Endothelial cell of umbilical vein (primary cell): Measurements from ENCODE around the gene MLPH. TPM values are rescaled to one million over a fixed set of nuclear protein-coding genes. Genes with fewer than 3 reads are reported as not detected.

Experiments
- BruUV-seq: library from RNA; stranded (reverse); fragments of 400-500 nt; replicated peaks from 2 replicates; lab custom pipeline; 2021; lab: Mats Ljungman, UMichigan
- CTCF ChIA-PET: fragments of 300-600, 350-600 bp; sonication (Branson Sonifier 250); formaldehyde crosslinking; loops from one replicate; lab custom pipeline; 2021; ENCODE audit warnings: antibody characterized with exemption, inconsistent platforms; lab: Charles Lee
- POLR2A ChIA-PET: fragments of 300-600, 350-600 bp; sonication (Branson Sonifier 250); formaldehyde crosslinking; loops from one replicate; lab custom pipeline; 2021; ENCODE audit warnings: antibody characterized with exemption, inconsistent platforms; lab: Charles Lee
- DNase-seq: peaks from one replicate; pipeline ENCODE4 v3.0.0-alpha.2; 2011; ENCODE audit warnings: low read depth, low spot score
- FAIRE-seq: peaks from 2 replicates; lab custom pipeline; 2011; peaks lifted over from hg19 to GRCh38; lab: Jason Lieb, UNC
- H2AFZ ChIP-seq: 2 replicates; pipeline ENCODE4 v1.6.0; 2012; ENCODE audit warnings: low read depth, low read length, control low read depth, inconsistent platforms
- H3K27ac ChIP-seq: 2 replicates; pipeline ENCODE4 v1.5.1; 2011; ENCODE audit warnings: low read depth, mild to moderate bottlenecking, control low read depth, low read length, moderate library complexity; ENCODE audit not compliant: insufficient read depth
- H3K27me3 ChIP-seq, 2 experiments: 2 replicates each; pipeline versions ENCODE4 v1.6.0 to v1.6.1; 2011; ENCODE audit warnings: low read length in 2 of 2, mixed read lengths in 1 of 2; ENCODE audit not compliant: control insufficient read depth in 2 of 2, insufficient read depth in 2 of 2
- H3K36me3 ChIP-seq, 2 experiments: 2 replicates in 1 of 2; 3 replicates in 1 of 2; pipeline ENCODE4 v1.5.1; 2011; ENCODE audit warnings: low read length in 2 of 2, mild to moderate bottlenecking in 1 of 2, moderate library complexity in 1 of 2; ENCODE audit not compliant: control insufficient read depth in 2 of 2, insufficient read depth in 2 of 2; ENCODE audit errors: extremely low read depth in 1 of 2
- H3K4me1 ChIP-seq: 3 replicates; pipeline ENCODE4 v1.5.1; 2011; ENCODE audit warnings: mild to moderate bottlenecking, low read length; ENCODE audit not compliant: control insufficient read depth, insufficient read depth; ENCODE audit errors: extremely low read depth
- H3K4me2 ChIP-seq: 2 replicates; pipeline ENCODE4 v1.6.1; 2011; ENCODE audit warnings: low read length, control low read depth, mixed read lengths; ENCODE audit not compliant: insufficient read depth
- H3K4me3 ChIP-seq, 3 experiments: fragments of 200-600 bp in 1 of 3; sonication (generic), shearing (Covaris generic) in 1 of 3; replicated peaks in 1 of 3; 2 replicates each; pipeline ENCODE4 v1.5.1; 2011 to 2016; ENCODE audit warnings: control low read depth in 3 of 3, low read length in 3 of 3, mild to moderate bottlenecking in 2 of 3, inconsistent platforms in 1 of 3, low read depth in 1 of 3, moderate library complexity in 1 of 3; ENCODE audit not compliant: insufficient read depth in 1 of 3
- H3K79me2 ChIP-seq: 2 replicates; pipeline ENCODE4 v1.6.0; 2012; ENCODE audit warnings: low read length, inconsistent platforms; ENCODE audit not compliant: control insufficient read depth, insufficient read depth
- H3K9ac ChIP-seq: replicated peaks from 2 replicates; pipeline ENCODE3; 2011; ENCODE audit warnings: low read length, control low read depth; ENCODE audit not compliant: insufficient read depth; ENCODE audit errors: extremely low read depth
- H3K9me1 ChIP-seq: replicated peaks from 3 replicates; pipeline ENCODE4 v1.6.0; 2011; ENCODE audit warnings: mild to moderate bottlenecking, low read length; ENCODE audit not compliant: control insufficient read depth, insufficient read depth; ENCODE audit errors: extremely low read depth
- H3K9me3 ChIP-seq: replicated peaks from 2 replicates; pipeline ENCODE4 v1.5.1; 2012; ENCODE audit warnings: low read length, inconsistent platforms; ENCODE audit not compliant: control insufficient read depth, insufficient read depth
- H4K20me1 ChIP-seq: replicated peaks from 2 replicates; pipeline ENCODE3; 2011; ENCODE audit warnings: mild to moderate bottlenecking, low read length; ENCODE audit not compliant: control insufficient read depth, insufficient read depth; ENCODE audit errors: extremely low read depth
- EZH2 ChIP-seq: IDR thresholded peaks from 2 replicates; pipeline ENCODE4 v1.6.1; 2012; ENCODE audit warnings: borderline replicate concordance, low read depth, mild to moderate bottlenecking, moderate library complexity, low read length, inconsistent platforms; ENCODE audit not compliant: severe bottlenecking
- FOS ChIP-seq: IDR thresholded peaks from 2 replicates; pipeline ENCODE4 v1.6.1; 2011; ENCODE audit warnings: mild to moderate bottlenecking, low read length, moderate library complexity, borderline replicate concordance; ENCODE audit not compliant: insufficient read depth
- GATA2 ChIP-seq: IDR thresholded peaks from 2 replicates; pipeline ENCODE4 v1.7.0; 2011; ENCODE audit warnings: low read depth, mild to moderate bottlenecking, moderate library complexity, mixed read lengths, low read length; ENCODE audit not compliant: insufficient read length, insufficient read depth
- JUN ChIP-seq: IDR thresholded peaks from 2 replicates; pipeline ENCODE4 v1.6.1; 2011; ENCODE audit warnings: borderline replicate concordance, low read depth; ENCODE audit not compliant: insufficient read length, insufficient read depth
- MYC ChIP-seq: IDR thresholded peaks from one replicate; pipeline ENCODE4 v1.6.1; 2011; ENCODE audit warnings: mild to moderate bottlenecking, low read depth, low read length
- POLR2A ChIP-seq: IDR thresholded peaks from 2 replicates; pipeline ENCODE4 v1.6.1; 2012; ENCODE audit warnings: low read depth, mild to moderate bottlenecking, control low read depth, low read length
- POLR2AphosphoS5 ChIP-seq: IDR thresholded peaks from 2 replicates; pipeline ENCODE4 v1.6.1; 2012; ENCODE audit warnings: low read depth, mild to moderate bottlenecking, control low read depth, low read length, moderate library complexity; ENCODE audit not compliant: insufficient read depth
- dilution Hi-C: fragments of 300-500 bp; cut with MboI; formaldehyde crosslinking; loops from one replicate; pipeline ENCODE4 v1.15.0; 2019; ENCODE audit warnings: low sequenced_read_pairs; ENCODE audit not compliant: extremely low pct_ligation_motif_present
- intact Hi-C: fragments of 100-400 bp; cut with micrococcal nuclease; formaldehyde crosslinking; loops from one replicate; pipeline ENCODE4 v1.10.0; 2022
- polyA plus RNA-seq, 4 experiments: library from polyadenylated mRNA; depleted of rRNA in 3 of 4; stranded (reverse) in 3 of 4; unstranded in 1 of 4; fragments of >200 nt; gene quantifications; 2 replicates each; pipeline versions ENCODE4 v1.2.1 to v1.2.3, GENCODE V29; 2011 to 2012; ENCODE audit warnings: missing spikeins in 1 of 4
- total RNA-seq: library from RNA; stranded (reverse); gene quantifications from 2 replicates; pipeline ENCODE4 v1.2.3, GENCODE V29; 2021
- TF ChIP-seq, protein P1 (sequence below): IDR thresholded peaks from 2 replicates; pipeline ENCODE4 v1.6.1; 2011; ENCODE audit not compliant: insufficient read depth, insufficient read length
- TF ChIP-seq, protein P2 (sequence below), 2 donors: IDR thresholded peaks; 1 replicate in 1 of 2; 2 replicates in 1 of 2; pipeline ENCODE4 v1.5.1; 2011; ENCODE audit warnings: low read length in 2 of 2, mild to moderate bottlenecking in 2 of 2, moderate library complexity in 2 of 2, control low read depth in 1 of 2, inconsistent platforms in 1 of 2, low read depth in 1 of 2; ENCODE audit not compliant: insufficient read depth in 1 of 2; ENCODE audit errors: extremely low read depth in 1 of 2

The MLPH gene
- total and polyA plus RNA-seq, 2 donors (not counting 3 experiments of a cell fraction or from before 2014, with no cell fraction given), result not detected

DNA sequence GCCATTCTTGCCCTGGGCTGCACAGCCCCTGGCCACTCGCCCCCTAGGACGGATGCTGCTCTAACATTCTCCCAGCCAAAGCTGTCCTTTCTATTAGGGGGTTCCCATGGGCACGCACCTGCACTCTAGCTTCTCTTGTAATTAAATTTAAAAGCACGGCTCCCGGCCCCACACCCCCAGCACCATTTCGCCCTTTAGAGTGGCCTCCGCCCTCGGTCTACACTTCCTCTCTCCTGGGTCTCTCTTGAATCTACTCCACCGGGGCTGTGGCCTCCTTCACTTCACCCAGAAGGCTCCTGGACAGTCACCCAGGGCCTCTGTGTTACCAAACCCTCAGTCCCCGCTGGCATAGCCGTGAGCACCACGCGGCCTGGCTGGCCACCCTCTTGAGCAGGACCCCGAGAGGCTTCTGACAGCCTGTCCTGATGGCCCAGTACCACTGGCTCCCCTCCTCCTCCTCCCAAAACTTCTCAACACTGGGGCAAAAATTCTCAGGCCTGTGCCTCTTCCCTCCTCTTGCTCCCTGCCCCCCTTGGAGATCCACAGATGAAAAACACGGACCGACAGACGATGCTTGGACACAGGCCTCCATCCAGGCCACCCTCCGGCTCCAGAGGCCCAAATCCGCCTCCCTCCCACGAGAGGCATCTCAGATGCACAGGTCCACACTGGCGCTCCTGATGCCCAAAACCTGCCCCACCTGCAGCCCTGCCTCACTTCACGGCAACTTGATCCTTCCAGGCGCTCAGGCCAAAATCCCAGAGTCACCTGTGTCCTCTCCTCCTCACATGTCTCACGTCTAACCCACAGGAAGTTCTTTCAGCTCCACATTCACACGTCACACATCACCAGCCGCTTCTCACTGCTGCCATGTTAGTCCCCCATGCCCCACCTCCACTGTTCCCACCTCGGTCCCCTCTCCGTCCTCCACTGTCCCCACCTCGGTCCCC is 110.4 kb downstream of the MLPH start:
- POLR2A ChIA-PET, result no interaction called here
- no peak for FAIRE-seq
- no TSS peak for BruUV-seq

More for the DNA sequence above, 110.4 kb downstream of the MLPH start:
- DNase-seq, result no peak
- no peaks in the 10 kb centered on the region for H3K9me3 ChIP-seq
- no peaks in the 10 kb centered on the region for H3K27me3 ChIP-seq
- H3K79me2 ChIP-seq, result no peaks in the 10 kb centered on the region
- H3K36me3 ChIP-seq, result no peaks in the 10 kb centered on the region
- TF ChIP-seq GATA2, result no peak
- no peak for TF ChIP-seq EZH2
- no peak for TF ChIP-seq POLR2AphosphoS5
- TF ChIP-seq MYC, result no peak
- TF ChIP-seq, protein P1, sequence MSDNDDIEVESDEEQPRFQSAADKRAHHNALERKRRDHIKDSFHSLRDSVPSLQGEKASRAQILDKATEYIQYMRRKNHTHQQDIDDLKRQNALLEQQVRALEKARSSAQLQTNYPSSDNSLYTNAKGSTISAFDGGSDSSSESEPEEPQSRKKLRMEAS, result no peak
- TF ChIP-seq, protein P2, sequence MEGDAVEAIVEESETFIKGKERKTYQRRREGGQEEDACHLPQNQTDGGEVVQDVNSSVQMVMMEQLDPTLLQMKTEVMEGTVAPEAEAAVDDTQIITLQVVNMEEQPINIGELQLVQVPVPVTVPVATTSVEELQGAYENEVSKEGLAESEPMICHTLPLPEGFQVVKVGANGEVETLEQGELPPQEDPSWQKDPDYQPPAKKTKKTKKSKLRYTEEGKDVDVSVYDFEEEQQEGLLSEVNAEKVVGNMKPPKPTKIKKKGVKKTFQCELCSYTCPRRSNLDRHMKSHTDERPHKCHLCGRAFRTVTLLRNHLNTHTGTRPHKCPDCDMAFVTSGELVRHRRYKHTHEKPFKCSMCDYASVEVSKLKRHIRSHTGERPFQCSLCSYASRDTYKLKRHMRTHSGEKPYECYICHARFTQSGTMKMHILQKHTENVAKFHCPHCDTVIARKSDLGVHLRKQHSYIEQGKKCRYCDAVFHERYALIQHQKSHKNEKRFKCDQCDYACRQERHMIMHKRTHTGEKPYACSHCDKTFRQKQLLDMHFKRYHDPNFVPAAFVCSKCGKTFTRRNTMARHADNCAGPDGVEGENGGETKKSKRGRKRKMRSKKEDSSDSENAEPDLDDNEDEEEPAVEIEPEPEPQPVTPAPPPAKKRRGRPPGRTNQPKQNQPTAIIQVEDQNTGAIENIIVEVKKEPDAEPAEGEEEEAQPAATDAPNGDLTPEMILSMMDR (IDR thresholded peaks at IDR 0.05; ENCODE audit: extremely low read depth in 1 of 2, insufficient read depth in 1 of 2, low read depth in 1 of 2, low read length in 2 of 2), result no peak
- no peak for TF ChIP-seq POLR2A
- no peak for TF ChIP-seq FOS
- no peak for TF ChIP-seq JUN
- no peak overlapping the region for H3K4me3 ChIP-seq
- no peak overlapping the region for H2AFZ ChIP-seq
- H3K4me2 ChIP-seq, result no peak overlapping the region
- H3K9me1 ChIP-seq, result no peaks in the 10 kb centered on the region
- no peak overlapping the region for H3K27ac ChIP-seq
- no peaks in the 10 kb centered on the region for H4K20me1 ChIP-seq
- CTCF ChIA-PET, result interaction anchor here (1.1 kb wide), 2 partner anchors 19 to 25 kb away, joined by 4 read pairs; no protein-coding TSS in a partner anchor
- dilution Hi-C loops (no loop called here), intact Hi-C loops (no loop called here)
- H3K4me1 ChIP-seq, result peaks cover 9% of the 10 kb centered on the region
- H3K9ac ChIP-seq, result no peak overlapping the region
